Measurements from ENCODE around the gene LRRC45. TPM values are rescaled to one million over a fixed set of nuclear protein-coding genes. Genes with fewer than 3 reads are reported as not detected.
A peak's percentile ranks its signal among the peaks of the same experiment; 100 is the strongest.

Gene LRRC45
- total RNA-seq, 2 experiments from 2014 or later = 41.2 to 52.0 TPM

DNA sequence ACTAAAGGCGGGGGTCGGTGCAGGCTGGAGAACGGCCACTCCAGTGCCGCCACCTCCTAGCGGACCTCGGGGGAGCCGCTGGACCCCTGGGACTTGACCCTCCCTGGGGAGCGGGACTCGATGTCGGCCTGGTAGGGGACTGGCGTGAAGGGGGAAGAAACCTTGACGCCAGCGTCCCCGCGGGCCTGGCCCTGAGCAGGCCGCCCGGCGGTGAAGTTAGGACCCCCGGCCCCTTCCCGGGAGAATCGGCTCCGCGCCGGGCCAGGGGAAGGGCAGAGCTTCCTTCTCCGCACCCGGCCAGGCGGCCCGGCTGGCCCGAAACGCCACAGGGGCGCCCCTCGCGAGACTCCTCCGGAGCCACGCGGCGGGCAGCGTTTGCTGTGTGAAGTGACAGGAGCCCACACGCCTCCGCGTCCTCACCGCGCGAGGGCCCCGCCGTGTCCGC lies 42.1 kb downstream of the LRRC45 start:
- CTCF ChIA-PET (ENCODE audit: unreplicated experiment) = interaction anchor here (0.9 kb wide), 1 partner anchor 28 kb away, joined by 3 read pairs; the partner anchor contains the start of gene DCXR
- peak overlapping the region; percentile 97 for H3K4me3 ChIP-seq (ENCODE audit: low read depth, low read length, poor library complexity, severe bottlenecking)
- POLR2A ChIA-PET = no interaction called here
- peak overlapping the region; percentile 42 for H3K27ac ChIP-seq (ENCODE audit: low read depth, low read length, poor library complexity, severe bottlenecking)
- H4K20me1 ChIP-seq (ENCODE audit: insufficient read depth, low read length) = no peaks in the 10 kb centered on the region; the same call in 1 of the 2 replicates
- peaks cover 19% of the 10 kb centered on the region for H3K4me1 ChIP-seq (ENCODE audit: insufficient read depth, low read length, poor library complexity, severe bottlenecking)
- no peaks in the 10 kb centered on the region for H3K9me3 ChIP-seq (ENCODE audit: low read length)
- H3K79me2 ChIP-seq (ENCODE audit: insufficient read depth, low read depth, low read length) = peaks cover 18% of the 10 kb centered on the region; the same call in 1 of the 2 replicates
- H3K9me2 ChIP-seq (ENCODE audit: insufficient read depth, low read length) = no peaks in the 10 kb centered on the region
- TF ChIP-seq CTCF (conservative IDR thresholded peaks at IDR 0.05; ENCODE audit: low read length) (0 out of 2 replicates have a peak, but pooled peaks have one; percentile 13), EZH2phosphoT487 (IDR thresholded peaks at IDR 0.05; ENCODE audit: borderline replicate concordance, low read depth, low read length) (no peak)
- intact Hi-C loops (cut with micrococcal nuclease; ENCODE audit: unreplicated experiment) = no loop called here
- peak overlapping the region; percentile 96 for H3K4me2 ChIP-seq (ENCODE audit: low read length)
- peaks cover 40% of the 10 kb centered on the region for H3K36me3 ChIP-seq (ENCODE audit: insufficient read depth, low read length)
- H2AFZ ChIP-seq (ENCODE audit: low read length) = no peak overlapping the region
- BruUV-seq (replicated peaks) = no TSS peak
- no peak for DNase-seq (ENCODE audit: low spot score)

- peak within 1 kb of the TSS; percentile 42 for H3K27ac ChIP-seq (ENCODE audit: low read depth, low read length, poor library complexity, severe bottlenecking)
- H3K4me2 ChIP-seq (ENCODE audit: low read length) = peak within 1 kb of the TSS; percentile 96
- intact Hi-C loops (cut with micrococcal nuclease; ENCODE audit: unreplicated experiment) = no loop called here
- ChIA-PET POLR2A (interaction anchor here (0.8 to 1.0 kb wide), 3 partner anchors 11 to 40 kb away, joined by 3 to 5 read pairs (median 3); no protein-coding TSS in a partner anchor), CTCF (ENCODE audit: unreplicated experiment) (no interaction called here)
- peaks cover 19% of the 10 kb centered on the region for H3K4me1 ChIP-seq (ENCODE audit: insufficient read depth, low read length, poor library complexity, severe bottlenecking)
- peak within 1 kb of the TSS; percentile 97 for H3K4me3 ChIP-seq (ENCODE audit: low read depth, low read length, poor library complexity, severe bottlenecking)
- H2AFZ ChIP-seq (ENCODE audit: low read length) = peak within 1 kb of the TSS; percentile 78
- peak; percentile 84 for DNase-seq (ENCODE audit: low spot score)
- H3K9me3 ChIP-seq (ENCODE audit: low read length) = no peaks in the 10 kb centered on the region
- H3K36me3 ChIP-seq (ENCODE audit: insufficient read depth, low read length) = peaks cover 34% of the 10 kb centered on the region
- TF ChIP-seq CTCF (conservative IDR thresholded peaks at IDR 0.05; ENCODE audit: low read length) (no peak), EZH2phosphoT487 (IDR thresholded peaks at IDR 0.05; ENCODE audit: borderline replicate concordance, low read depth, low read length) (no peak)
- H3K79me2 ChIP-seq (ENCODE audit: insufficient read depth, low read depth, low read length) = peaks cover 18% of the 10 kb centered on the region; the same call in 1 of the 2 replicates
- BruUV-seq (replicated peaks) = TSS peak; percentile 95
- no peaks in the 10 kb centered on the region; the same call in 1 of the 2 replicates for H4K20me1 ChIP-seq (ENCODE audit: insufficient read depth, low read length)
- H3K9me2 ChIP-seq (ENCODE audit: insufficient read depth, low read length) = no peaks in the 10 kb centered on the region
Observed at GRCh38 chr17:82065638-82066303, 42.7 kb downstream of the LRRC45 start, which contains the start of gene DUS1L. Gene DUS1L, minus strand, starts transcription at chr17:82065804. Its CDS starts 745 bp downstream, at chr17:82065059.

- intact Hi-C loops (cut with micrococcal nuclease; ENCODE audit: unreplicated experiment) = no loop called here
- H3K79me2 ChIP-seq (ENCODE audit: insufficient read depth, low read depth, low read length) = no peaks in the 10 kb centered on the region; the same call in 1 of the 2 replicates
- peaks cover 22% of the 10 kb centered on the region for H3K4me1 ChIP-seq (ENCODE audit: insufficient read depth, low read length, poor library complexity, severe bottlenecking)
- H3K27ac ChIP-seq (ENCODE audit: low read depth, low read length, poor library complexity, severe bottlenecking) = no peak overlapping the region
- BruUV-seq (replicated peaks) = no TSS peak
- TF ChIP-seq CTCF (conservative IDR thresholded peaks at IDR 0.05; ENCODE audit: low read length) (no peak), EZH2phosphoT487 (IDR thresholded peaks at IDR 0.05; ENCODE audit: borderline replicate concordance, low read depth, low read length) (no peak)
- no peaks in the 10 kb centered on the region for H3K9me2 ChIP-seq (ENCODE audit: insufficient read depth, low read length)
- POLR2A ChIA-PET = interaction anchor here (1.1 to 1.2 kb wide), 2 partner anchors 30 to 33 kb away, joined by 3 to 4 read pairs; partner anchors contain the start of gene DCXR
- no peaks in the 10 kb centered on the region for H3K36me3 ChIP-seq (ENCODE audit: insufficient read depth, low read length)
- H4K20me1 ChIP-seq (ENCODE audit: insufficient read depth, low read length) = no peaks in the 10 kb centered on the region
- no peak overlapping the region for H3K4me2 ChIP-seq (ENCODE audit: low read length)
- no peak overlapping the region for H2AFZ ChIP-seq (ENCODE audit: low read length)
- no peaks in the 10 kb centered on the region for H3K9me3 ChIP-seq (ENCODE audit: low read length)
- DNase-seq (ENCODE audit: low spot score) = no peak
- no peak overlapping the region for H3K4me3 ChIP-seq (ENCODE audit: low read depth, low read length, poor library complexity, severe bottlenecking)
- CTCF ChIA-PET (ENCODE audit: unreplicated experiment) = no interaction called here
Observed at GRCh38 chr17:82070611-82071010, 47.5 kb downstream of the LRRC45 start.
